GM19452 (cell line): Measurements from ENCODE around the gene PDHX.
A peak's percentile ranks its signal among the peaks of the same experiment; 100 is the strongest.

Source experiments
- ATAC-seq: cut with Tn5 transposase; IDR thresholded peaks from one replicate; pipeline ENCODE4 v1.9.1; 2021; ENCODE audit not compliant: unreplicated experiment

The PDHX gene

DNA sequence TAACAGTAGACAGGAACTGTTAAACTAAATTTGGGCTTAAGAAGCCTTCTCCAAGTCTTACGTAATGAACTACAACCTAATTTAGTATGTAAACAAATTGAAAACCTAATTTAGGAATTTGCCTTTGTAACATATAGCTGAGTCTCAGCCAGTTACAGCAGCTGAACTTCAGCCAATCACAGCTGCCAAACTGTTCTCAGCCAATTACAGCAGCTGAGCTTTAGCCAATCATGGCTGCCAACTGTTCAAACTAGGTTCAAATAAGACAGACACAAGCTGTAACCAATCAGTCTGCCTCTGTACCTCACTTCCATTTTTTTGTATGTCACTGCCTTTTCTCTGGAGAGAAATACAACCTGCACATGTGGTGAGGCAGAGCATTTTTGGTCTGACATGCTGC is 127.5 kb downstream of the PDHX start:
- ATAC-seq: no peak

DNA sequence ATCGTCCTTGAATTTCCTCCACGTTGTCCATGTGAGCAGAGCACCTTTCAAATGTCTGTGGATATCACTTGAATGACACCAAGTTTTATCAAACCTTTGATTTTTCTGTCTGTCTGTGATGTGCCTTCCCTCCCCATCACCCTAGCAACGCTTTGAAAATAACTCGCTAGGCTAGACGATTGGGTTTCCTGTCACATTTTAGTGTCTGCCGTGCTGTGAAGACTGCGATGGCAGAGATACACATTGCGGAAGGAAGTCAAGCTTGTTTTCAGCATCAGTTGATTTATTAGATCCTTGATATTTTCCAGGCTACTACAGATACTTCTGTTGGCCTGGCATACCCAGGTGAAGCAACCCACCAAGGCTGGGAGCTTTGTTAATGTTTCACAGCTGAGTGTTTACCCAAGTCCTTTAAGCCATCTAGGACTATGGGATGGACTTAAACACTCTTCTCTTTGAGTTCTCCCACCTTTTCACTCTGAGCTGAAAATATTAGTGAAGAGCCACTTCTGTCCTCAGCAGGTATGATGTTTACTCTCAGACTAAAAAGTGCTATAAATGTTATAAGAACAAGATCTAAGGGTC is 128.9 kb downstream of the PDHX start:
- ATAC-seq: peak; percentile 45
